Measurements from ENCODE around the gene CDYL.

DNA sequence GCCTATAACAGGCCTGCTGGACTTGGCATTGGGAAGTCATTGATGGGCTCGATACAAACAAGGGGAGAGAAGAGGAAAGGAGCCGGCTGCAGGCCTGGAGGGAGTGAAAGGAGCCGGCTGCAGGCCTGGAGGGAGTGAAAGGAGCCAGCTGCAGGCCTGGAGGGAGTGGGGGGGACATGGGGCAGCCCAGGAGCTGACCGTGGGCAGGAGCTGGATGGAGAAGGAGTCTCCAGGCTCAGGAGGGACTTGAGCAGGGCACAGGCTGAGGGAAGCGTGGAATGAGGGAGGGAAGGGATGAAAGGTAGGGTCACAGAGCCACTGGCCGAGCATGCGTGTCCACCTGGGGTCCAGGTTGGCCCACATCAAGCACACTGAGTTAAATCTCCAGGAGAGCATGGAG, 195.6 kb downstream of the CDYL start:
- TF ChIP-seq, protein P1, sequence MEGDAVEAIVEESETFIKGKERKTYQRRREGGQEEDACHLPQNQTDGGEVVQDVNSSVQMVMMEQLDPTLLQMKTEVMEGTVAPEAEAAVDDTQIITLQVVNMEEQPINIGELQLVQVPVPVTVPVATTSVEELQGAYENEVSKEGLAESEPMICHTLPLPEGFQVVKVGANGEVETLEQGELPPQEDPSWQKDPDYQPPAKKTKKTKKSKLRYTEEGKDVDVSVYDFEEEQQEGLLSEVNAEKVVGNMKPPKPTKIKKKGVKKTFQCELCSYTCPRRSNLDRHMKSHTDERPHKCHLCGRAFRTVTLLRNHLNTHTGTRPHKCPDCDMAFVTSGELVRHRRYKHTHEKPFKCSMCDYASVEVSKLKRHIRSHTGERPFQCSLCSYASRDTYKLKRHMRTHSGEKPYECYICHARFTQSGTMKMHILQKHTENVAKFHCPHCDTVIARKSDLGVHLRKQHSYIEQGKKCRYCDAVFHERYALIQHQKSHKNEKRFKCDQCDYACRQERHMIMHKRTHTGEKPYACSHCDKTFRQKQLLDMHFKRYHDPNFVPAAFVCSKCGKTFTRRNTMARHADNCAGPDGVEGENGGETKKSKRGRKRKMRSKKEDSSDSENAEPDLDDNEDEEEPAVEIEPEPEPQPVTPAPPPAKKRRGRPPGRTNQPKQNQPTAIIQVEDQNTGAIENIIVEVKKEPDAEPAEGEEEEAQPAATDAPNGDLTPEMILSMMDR (IDR thresholded peaks at IDR 0.05): no peak
- TF ChIP-seq POLR2A (IDR thresholded peaks at IDR 0.05) (no peak), EP300 (IDR thresholded peaks at IDR 0.05) (no peak)

Measured in ovary (tissue), 3 donors.